Muscle of leg (tissue), 11 donors: Measurements from ENCODE around the gene FADS2. TPM values are rescaled to one million over a fixed set of nuclear protein-coding genes. Genes with fewer than 3 reads are reported as not detected.

Experiments used
- DNase-seq: peaks from one replicate; pipeline ENCODE4 v3.0.0; 2013
- H3K27ac ChIP-seq: one replicate; pipeline ENCODE4 v1.5.1; 2013; ENCODE audit warnings: mild to moderate bottlenecking, low read length, control low read depth
- H3K27me3 ChIP-seq: one replicate; pipeline ENCODE4 v1.6.1; 2013; ENCODE audit warnings: low read length; ENCODE audit not compliant: control insufficient read depth, insufficient read depth
- H3K36me3 ChIP-seq: one replicate; pipeline ENCODE4 v1.6.1; 2013; ENCODE audit warnings: low read length; ENCODE audit not compliant: control insufficient read depth, insufficient read depth
- H3K4me1 ChIP-seq: one replicate; pipeline ENCODE4 v1.6.1; 2013; ENCODE audit warnings: low read length; ENCODE audit not compliant: control insufficient read depth, insufficient read depth
- H3K4me3 ChIP-seq: one replicate; pipeline ENCODE4 v1.5.1; 2013; ENCODE audit warnings: low read length, control low read depth
- H3K9me3 ChIP-seq: replicated peaks from 2 replicates; pipeline ENCODE4 v1.6.1; 2013; ENCODE audit warnings: low read depth, low read length; ENCODE audit not compliant: control insufficient read depth
- WGBS: methylation state at CpG from one replicate; pipeline ENCODE4 v1.1.5; 2013; ENCODE audit warnings: missing lambda C conversion rate; ENCODE audit not compliant: insufficient coverage; 5-methylcytosine and 5-hydroxymethylcytosine counted together
- polyA plus RNA-seq, 8 donors: library from polyadenylated mRNA; unstranded; fragments of 120-200 nt; gene quantifications; one replicate each; pipeline versions ENCODE4 v1.2.1 to v1.2.3, GENCODE V29; 2013; ENCODE audit warnings: inconsistent platforms in 1 of 8, low replicate concordance in 1 of 8; ENCODE audit not compliant: insufficient read length in 8 of 8, insufficient read depth in 1 of 8
- total RNA-seq: library from RNA; stranded (reverse); fragments of 120-200 nt; gene quantifications from one replicate; pipeline ENCODE4 v1.2.4, GENCODE V29; 2013

Gene FADS2
- total and polyA plus RNA-seq, 9 donors, result 46.1 to 130 (median 91.4) TPM

DNA sequence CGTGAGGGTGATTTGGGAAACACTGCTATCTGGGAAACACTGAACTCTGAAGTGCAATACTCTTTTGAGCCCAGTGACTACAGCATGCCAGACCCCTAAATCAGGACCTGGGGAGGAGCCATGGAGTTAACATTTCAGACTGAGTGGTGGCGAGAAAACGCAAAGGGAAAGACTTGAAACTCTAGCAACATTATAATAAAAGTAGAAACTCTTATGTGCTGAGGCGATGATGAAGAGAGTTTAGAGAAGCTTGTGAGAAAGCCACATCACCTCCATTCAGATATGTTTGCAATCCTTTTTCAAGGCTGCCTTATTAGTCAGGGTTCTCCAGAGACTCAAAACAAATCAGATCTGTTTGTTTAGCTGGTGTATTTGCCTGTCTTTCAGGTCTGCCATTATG lies 33.5 kb upstream of the FADS2 start:
- Histone ChIP-seq H3K4me3 (no peak overlapping the region), H3K27ac (no peak overlapping the region)
- no CpG with 5 or more reads among the region's 4 CpGs for WGBS

DNA sequence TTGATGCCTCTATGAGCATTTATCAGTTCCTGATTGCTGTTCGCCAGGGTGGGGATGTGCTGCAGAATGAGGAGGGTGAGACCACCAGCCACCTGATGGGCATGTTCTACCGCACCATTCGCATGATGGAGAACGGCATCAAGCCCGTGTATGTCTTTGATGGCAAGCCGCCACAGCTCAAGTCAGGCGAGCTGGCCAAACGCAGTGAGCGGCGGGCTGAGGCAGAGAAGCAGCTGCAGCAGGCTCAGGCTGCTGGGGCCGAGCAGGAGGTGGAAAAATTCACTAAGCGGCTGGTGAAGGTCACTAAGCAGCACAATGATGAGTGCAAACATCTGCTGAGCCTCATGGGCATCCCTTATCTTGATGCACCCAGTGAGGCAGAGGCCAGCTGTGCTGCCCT lies 32.6 kb upstream of the FADS2 start:
- Histone ChIP-seq H3K27ac (no peak overlapping the region), H3K27me3 (no peaks in the 10 kb centered on the region), H3K9me3 (no peaks in the 10 kb centered on the region), H3K4me1 (peaks cover 10% of the 10 kb centered on the region), H3K4me3 (no peak overlapping the region), H3K36me3 (peaks cover 28% of the 10 kb centered on the region)
- no peak for DNase-seq
- 71% methylated on average over 12 of the region's 12 CpGs for WGBS

More for the DNA sequence above, 33.5 kb upstream of the FADS2 start:
- peaks cover 10% of the 10 kb centered on the region for H3K4me1 ChIP-seq
- DNase-seq, result no peak
- H3K36me3 ChIP-seq, result peaks cover 31% of the 10 kb centered on the region
- no peaks in the 10 kb centered on the region for H3K27me3 ChIP-seq
- H3K9me3 ChIP-seq, result no peaks in the 10 kb centered on the region

DNA sequence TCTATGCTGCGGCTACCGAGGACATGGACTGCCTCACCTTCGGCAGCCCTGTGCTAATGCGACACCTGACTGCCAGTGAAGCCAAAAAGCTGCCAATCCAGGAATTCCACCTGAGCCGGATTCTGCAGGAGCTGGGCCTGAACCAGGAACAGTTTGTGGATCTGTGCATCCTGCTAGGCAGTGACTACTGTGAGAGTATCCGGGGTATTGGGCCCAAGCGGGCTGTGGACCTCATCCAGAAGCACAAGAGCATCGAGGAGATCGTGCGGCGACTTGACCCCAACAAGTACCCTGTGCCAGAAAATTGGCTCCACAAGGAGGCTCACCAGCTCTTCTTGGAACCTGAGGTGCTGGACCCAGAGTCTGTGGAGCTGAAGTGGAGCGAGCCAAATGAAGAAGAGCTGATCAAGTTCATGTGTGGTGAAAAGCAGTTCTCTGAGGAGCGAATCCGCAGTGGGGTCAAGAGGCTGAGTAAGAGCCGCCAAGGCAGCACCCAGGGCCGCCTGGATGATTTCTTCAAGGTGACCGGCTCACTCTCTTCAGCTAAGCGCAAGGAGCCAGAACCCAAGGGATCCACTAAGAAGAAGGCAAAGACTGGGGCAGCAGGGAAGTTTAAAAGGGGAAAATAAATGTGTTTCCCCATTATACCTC lies 32.1 kb upstream of the FADS2 start:
- H3K27me3 ChIP-seq, result no peaks in the 10 kb centered on the region
- no peak for DNase-seq
- H3K4me1 ChIP-seq, result peaks cover 10% of the 10 kb centered on the region
- H3K36me3 ChIP-seq, result peaks cover 30% of the 10 kb centered on the region
- no peak overlapping the region for H3K27ac ChIP-seq
- no peak overlapping the region for H3K4me3 ChIP-seq
- WGBS, result 86% methylated on average over 16 of the region's 18 CpGs
- H3K9me3 ChIP-seq, result no peaks in the 10 kb centered on the region

DNA sequence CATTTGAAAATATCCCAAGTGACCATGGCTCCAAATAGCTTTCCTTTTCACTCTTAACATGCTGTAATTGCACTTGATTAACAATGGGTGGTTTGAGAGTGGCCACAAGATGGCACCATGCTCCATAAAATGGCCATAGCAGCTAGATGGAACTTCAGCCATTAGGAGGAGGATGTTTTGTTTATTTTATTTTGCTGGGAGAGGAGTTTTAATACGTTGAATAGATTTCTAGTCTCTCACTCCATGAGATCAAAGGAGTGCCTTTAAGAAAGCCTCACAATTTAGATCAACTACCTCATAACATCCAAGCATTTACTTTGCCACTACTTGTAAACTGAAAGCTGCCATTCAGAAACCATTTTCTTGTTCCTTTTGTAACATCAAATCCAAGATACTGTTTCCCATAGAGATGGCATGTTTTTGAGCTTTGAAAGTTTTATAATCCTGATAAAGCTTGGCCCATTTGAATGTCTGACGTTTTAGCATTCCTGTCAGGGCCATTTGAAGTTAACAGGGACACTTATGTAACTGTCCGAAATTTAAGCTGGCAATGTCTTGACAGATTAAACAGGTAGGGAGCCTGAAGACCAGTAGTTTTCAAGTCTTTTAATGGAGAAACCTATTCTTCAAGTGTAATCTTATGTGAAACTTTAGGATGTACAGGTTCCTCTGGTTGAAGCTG lies 30.7 kb upstream of the FADS2 start:
- H3K4me1 ChIP-seq, result peaks cover 10% of the 10 kb centered on the region
- no peaks in the 10 kb centered on the region for H3K9me3 ChIP-seq
- peaks cover 31% of the 10 kb centered on the region for H3K36me3 ChIP-seq
- H3K4me3 ChIP-seq, result no peak overlapping the region
- no peak overlapping the region for H3K27ac ChIP-seq
- WGBS, result 75% methylated on average over 2 of the region's 3 CpGs
- DNase-seq, result peak; percentile 90
- no peaks in the 10 kb centered on the region for H3K27me3 ChIP-seq

DNA sequence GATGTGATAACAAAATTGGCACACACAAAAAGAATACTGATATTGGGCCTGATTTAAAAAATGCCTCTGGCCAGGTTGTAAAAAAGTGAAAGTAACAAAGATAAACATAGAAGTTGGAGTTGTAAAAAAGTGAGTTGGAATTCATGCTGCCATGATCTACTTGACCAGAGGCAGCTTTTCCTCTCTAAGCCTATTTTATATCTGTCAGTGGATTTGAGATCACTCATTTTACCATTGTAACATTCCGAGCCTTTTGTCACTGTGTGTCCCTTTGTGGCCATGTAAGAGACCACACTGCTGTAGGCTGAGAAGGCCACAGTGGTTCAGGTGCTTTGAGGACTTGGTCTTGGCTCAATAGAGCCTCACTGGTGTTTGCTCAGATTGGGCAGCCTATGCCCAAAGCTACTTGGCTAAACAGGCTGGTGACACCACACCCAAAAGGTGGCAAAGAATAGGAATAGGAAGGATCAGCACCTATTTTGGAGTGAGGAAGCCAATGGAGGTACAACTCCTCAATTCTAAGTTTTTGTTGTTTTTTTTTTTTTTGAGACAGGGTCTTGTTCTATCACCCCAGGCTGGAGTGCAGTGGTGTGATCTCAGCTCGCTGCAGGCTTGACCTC lies 28.3 kb upstream of the FADS2 start:
- Histone ChIP-seq H3K9me3 (no peaks in the 10 kb centered on the region), H3K36me3 (peaks cover 54% of the 10 kb centered on the region), H3K4me3 (no peak overlapping the region), H3K4me1 (peaks cover 4% of the 10 kb centered on the region), H3K27ac (no peak overlapping the region), H3K27me3 (no peaks in the 10 kb centered on the region)
- DNase-seq, result no peak
- WGBS, result 71% methylated on average over 1 of the region's 2 CpGs

DNA sequence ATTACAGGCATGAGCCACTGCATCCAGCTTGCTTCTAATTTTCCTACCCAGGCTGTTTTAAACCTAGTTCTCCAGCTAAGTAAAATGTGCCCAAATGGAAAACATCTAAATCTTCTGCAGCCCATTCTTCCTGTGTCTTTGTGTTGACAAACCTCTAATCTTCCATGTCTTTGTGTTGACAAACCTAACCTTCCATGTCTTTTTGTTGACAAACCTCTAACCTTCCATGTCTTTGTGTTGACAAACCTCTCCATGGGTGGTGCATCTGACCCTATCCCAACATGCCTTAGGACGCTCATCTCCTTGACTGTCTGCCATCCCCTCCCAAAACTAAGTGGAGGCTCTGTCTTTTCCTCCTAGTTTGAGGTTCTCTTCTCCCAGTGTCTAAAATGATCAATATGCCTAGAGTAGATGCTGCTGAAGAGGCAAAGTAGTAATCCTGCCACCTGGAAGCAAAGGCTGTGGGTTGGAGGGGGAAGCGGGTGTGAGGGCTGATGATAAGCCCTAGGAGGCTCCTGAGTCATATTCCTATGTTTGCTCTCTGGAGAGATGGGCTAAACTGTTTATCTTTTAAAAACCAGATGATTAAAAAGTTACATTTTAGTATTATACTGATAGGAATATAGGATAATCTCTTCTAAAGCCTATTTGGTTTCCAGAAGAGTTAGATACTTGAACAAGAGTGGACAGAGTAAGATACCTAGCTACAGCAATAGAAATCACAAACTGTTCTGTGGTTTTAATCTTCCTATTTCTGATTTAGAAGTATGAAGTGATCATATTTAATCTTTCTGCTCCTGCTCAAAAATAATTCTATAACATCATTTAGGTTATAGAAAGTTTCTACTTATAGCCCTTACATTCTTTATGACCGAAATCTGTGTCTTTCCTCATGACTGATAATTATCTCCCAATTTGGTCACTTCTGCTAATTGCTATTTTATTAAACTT lies 27.5 kb upstream of the FADS2 start:
- Histone ChIP-seq H3K36me3 (peaks cover 57% of the 10 kb centered on the region), H3K4me3 (no peak overlapping the region), H3K27ac (no peak overlapping the region), H3K27me3 (no peaks in the 10 kb centered on the region), H3K9me3 (no peaks in the 10 kb centered on the region), H3K4me1 (peaks cover 6% of the 10 kb centered on the region)
- DNase-seq, result no peak
- WGBS, result no CpG with 5 or more reads among the region's 3 CpGs

DNA sequence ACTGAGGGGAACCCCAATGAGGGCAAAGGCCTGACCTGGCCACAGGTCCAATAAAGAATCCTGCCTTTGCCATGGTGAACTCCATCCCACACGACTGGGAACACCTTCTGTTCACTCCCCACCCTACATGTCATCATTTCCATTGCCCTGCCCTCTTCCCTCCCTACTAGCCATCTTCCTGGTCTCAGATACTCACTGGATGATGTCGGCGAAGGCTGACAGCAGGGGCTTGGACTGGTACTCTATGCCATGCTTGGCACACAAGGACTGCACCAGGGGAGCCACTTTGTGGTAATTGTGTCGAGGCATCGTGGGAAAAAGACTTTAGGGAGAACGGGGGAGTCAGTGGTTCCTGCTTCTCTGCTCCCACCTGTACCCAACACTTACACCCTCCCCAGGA lies 25.5 kb upstream of the FADS2 start:
- Histone ChIP-seq H3K27me3 (no peaks in the 10 kb centered on the region), H3K9me3 (no peaks in the 10 kb centered on the region), H3K36me3 (peaks cover 61% of the 10 kb centered on the region), H3K4me1 (peaks cover 6% of the 10 kb centered on the region), H3K4me3 (no peak overlapping the region), H3K27ac (no peak overlapping the region)
- 44% methylated on average over 1 of the region's 6 CpGs for WGBS
- DNase-seq, result no peak

DNA sequence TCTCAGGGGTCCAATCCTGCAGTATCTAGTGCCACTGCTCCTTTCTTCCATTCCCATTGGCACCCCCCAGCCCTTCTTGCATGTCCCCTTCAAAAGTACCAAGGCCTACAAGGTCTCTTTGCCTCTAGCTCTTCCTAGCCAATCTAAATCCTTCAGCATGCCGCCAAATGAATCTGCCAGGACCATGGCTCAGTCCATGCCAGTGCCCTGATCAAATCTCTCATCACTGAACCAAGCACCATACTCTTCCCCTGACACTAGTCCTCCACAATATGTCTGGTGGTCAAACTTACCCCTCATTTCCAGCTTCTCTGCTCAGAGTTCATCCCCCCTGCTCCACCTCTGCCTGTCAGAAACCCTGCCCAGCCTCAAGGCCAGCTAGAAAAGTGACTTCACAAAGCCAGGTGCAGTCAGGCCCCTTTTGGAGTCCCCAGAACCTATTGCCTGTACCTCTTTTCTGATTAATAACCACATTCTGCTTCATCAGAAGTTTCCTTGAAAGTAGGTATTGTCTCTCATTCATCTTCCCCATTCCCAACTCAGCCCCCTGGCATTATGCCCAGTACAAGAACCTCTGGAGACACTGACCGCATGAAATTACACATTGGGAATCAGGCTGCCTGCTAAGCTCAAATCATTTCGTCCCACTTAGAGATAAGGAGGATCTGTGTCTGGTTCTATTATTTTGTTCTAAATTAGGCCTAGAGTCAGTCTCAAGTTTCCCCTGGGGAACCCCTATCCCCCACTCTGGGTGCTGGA lies 24.0 kb upstream of the FADS2 start:
- Histone ChIP-seq H3K27ac (peak overlapping the region; percentile 51), H3K27me3 (no peaks in the 10 kb centered on the region), H3K9me3 (no peaks in the 10 kb centered on the region), H3K36me3 (peaks cover 72% of the 10 kb centered on the region), H3K4me3 (no peak overlapping the region), H3K4me1 (peaks cover 6% of the 10 kb centered on the region)
- WGBS, result 100% methylated on average over 1 of the region's 3 CpGs
- DNase-seq, result no peak

DNA sequence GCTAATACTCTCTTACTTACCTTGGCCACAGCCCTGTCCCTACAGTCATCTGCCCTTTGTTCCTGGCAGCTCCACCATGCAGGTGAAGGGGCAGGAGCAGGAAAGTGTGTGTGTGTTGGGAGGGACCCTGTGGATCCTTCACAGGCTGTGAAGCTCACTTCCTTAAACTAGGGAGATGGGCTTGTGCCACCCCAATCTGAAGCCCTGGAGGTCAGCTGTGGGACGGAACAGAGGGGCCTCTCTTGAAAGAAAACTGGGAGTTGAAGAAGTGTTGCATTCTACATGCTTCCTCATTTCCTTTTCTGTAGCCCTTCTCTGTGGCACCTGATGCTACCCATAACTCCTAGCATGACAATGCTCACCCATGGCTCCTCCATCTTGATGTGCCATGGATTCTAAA lies 23.0 kb upstream of the FADS2 start:
- Histone ChIP-seq H3K4me1 (peaks cover 6% of the 10 kb centered on the region), H3K27ac (no peak overlapping the region), H3K4me3 (no peak overlapping the region), H3K27me3 (no peaks in the 10 kb centered on the region), H3K9me3 (no peaks in the 10 kb centered on the region), H3K36me3 (peaks cover 75% of the 10 kb centered on the region)
- no CpG with 5 or more reads among the region's 1 CpG for WGBS
- no peak for DNase-seq
